Measurements from ENCODE around the gene EOLA1.
"Not testable (repeated sequence)": the region's sequence is repeated elsewhere in the genome, so short reads cannot be mapped to it uniquely, and the experiment has no call there.

The EOLA1 gene

DNA sequence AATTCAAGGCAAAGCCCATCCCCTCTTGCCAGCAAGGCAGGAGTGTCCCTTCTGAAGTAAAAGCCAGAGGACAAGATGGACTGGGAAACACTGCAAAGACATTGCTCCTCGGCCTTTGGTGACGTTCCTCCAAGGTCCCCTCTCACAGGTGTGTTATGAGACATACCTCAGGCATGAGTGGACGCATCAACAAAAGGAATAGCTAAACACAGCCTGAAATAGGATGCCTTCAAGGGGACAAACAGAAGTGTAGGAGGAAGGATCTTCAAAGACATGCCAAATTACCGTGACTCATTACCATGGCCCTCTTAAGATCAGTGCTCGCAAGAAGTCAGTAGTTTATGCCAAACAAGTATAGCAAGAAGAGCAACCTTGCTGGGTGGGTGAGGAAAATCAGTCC, 29.7 kb upstream of the EOLA1 start:
- intact Hi-C loops (cut with DNase I) = no loop called here
- DNase-seq = no peak

DNA sequence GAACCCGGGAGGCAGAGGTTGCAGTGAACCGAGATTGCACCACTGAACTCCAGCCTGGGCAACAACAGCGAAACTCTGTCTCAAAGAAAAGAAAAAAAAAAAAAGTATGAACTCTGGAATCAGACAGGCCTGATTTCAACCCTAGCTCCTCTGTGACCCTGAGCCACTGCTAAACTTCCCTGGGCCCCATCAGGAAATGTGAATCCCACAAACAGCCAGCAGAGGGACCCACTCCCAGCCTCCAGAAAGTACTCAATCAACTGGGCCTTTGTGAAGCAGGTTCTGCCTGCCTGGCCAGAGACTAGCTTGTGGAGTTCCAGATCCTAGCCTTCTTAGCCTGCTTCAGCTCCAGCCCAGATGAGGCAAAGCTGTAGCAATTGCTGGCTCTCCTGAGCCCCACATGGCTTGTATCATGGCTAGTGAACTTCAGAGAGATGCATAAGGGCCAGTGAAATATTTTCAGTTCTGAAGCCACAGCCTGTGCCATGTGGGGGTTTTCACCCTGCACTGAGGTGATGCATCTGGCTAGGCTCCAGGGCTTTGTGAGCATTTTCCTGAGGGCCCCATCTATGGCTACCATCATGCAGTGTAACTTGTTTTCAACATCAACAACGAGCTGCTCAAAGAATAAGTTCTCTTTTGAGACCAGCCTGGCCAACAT, 28.5 kb upstream of the EOLA1 start:
- DNase-seq = peak in 40 of 42 donors; percentile 21 to 82 (median 62)
- intact Hi-C loops (cut with DNase I) = no loop called here

DNA sequence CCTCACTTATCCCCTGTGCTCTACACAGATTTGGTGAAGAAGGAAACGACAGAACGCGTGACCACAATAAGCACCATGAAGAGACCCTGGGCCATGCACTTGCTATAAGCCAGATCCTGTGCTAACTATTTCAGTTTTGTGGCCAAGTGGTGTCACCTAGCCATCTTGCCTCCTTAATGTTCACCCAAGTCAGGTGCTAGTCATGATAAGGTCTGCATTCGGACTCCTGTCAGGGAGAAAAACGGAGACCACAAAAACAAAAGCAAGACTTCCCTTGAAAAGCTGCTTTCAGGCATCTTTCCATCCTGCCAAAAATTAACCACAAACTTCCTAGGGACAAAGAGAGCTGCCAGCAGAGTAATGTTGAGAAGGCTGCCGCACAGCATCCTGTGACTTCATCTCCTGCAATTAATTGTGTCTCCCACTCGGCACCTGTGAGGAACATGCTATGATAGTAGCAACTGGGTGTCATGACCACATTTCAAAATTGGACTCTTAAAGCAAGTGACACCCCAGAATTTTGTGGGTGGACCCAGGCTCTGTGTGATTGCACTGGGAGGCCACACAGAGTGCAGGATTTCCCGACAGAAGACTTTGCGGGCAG, 26.9 kb upstream of the EOLA1 start:
- intact Hi-C loops (cut with DNase I) = no loop called here
- no peak for DNase-seq

DNA sequence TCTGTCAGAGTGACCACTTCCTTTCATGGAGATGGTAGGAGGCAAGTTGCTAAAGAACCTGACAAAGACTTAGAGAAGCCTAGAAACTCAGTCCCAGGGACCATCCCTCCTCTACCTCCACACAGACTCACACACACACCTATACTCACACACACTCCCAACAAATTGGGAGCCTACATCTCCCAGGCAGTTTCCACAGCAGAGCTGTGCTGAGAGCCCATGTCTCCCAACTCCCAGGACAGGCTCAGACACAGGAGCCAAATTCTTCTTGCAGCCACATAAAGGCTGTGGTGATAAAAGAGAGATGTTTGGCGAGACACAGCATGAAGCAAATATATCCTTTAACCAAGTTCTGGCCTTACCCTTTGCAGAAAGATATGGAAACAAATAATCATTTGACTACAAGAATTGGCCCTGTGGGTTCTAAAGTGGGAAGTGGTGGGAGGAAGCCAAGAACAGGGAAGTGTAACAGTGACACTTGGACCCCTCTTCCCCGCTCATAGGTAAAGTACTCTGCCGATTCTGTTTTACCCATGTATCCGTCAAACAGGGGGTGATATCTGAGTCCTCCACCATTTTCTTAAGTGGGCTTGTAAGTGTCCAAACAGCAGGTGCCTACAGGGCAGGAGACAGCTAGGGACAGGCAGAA, 24.7 kb upstream of the EOLA1 start:
- intact Hi-C loops (cut with DNase I) = no loop called here
- DNase-seq = no peak

DNA sequence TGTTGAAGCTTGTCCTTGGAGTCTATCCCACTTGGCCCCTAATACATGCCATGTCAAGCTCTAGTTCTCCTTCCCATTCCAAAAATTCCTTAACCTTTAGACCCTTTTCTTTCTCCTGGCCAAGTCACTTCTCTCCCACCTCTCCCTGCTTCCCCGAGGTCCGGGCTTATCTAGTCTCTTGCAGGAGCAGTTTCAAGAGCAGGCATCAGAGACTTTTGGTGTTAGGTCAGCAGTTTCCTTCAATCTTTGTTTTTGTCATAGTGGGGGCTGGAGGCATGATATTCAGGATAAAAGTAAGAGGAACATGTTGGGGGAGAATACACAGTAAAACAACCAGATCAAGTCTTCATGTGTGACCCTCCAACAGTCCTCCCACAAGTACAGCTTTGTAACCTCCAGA, 24.2 kb upstream of the EOLA1 start:
- no peak for DNase-seq
- intact Hi-C loops (cut with DNase I) = no loop called here

DNA sequence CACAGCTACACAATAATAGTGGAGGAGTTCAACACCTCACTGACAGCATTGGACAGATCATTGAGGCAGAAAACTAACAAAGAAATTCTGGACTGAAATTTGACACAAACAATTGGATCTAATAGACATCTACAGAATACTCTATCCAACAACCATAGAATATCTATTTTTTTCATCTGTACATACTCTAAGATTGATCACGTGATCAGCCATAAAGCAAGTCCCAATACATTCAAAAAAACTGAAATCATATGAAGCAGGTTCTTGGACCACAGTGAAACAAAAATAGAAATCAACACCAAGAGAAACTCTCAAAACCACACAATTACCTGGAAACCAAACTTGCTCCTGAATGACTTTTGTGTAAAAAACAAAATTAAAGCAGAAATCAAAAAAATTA, 23.5 kb upstream of the EOLA1 start:
- intact Hi-C loops (cut with DNase I) = no loop called here

DNA sequence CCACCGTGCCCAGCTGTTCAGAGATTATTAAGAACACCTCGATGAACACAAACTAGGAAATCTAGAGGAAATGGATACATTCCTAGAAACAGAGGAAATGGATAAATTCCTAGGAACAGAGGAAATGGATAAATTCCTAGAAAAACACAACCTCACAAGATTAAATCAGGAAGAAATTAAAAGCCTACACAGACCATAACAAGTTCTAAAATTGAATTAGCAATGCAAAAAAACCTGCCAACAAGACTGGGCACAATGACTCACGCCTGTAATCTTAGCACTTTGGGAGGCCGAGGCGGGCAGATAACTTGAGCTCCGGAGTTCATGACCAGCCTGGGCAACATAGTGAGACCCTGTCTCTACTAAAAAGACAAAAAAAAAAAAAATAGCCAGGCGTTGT, 22.6 kb upstream of the EOLA1 start:
- intact Hi-C loops (cut with DNase I) = no loop called here
- no peak for DNase-seq

More for the DNA sequence above, 23.5 kb upstream of the EOLA1 start:
- no peak for DNase-seq

DNA sequence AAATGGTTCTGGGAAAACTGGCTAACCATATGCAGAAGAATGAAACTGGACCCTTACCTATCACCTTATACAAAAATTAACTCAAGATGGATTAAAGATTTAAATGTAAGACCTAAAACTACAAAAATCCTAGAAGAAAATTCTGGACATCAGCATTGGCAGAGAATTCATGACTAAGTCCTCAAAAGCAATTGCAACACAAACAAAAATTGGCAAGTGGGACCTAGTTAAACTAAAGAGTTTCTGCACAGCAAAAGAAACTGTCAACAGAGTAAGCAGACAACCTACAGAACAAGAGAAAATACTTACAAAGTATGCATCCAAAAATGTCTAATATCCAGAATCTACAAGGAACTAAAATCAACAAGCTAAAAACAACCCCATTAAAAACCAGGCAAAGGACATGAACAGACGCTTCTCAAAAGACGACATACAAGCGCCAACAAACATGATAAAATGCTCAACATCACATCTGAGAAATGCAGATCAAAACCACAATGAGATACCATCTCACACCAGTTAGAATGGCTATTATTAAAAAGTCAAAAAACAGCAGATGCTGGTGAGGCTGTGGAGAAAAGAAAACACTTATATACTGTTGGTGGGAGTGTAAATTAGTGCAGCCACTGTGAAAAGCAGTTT, 20.1 kb upstream of the EOLA1 start:
- DNase-seq; intact Hi-C loops (cut with DNase I): not testable (repeated sequence)

DNA sequence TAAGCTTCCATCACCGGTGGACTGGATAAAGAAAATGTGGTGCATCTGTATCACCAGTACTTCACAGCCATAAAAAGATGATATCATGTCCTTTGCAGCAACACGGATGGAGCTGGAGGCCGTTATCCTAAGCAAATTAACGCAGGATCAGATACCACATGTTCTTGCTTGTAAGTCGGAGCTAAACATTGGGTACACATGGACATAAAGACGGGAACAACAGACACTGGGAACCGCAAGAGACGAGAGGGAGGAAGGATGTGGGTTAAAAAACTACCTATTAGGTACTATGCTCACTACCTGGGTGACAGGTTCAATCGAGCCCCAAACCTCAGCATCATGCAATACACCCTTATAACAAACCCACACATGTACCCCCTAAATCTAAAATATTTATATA, 19.4 kb upstream of the EOLA1 start:
- no peak for DNase-seq
- intact Hi-C loops (cut with DNase I) = no loop called here

DNA sequence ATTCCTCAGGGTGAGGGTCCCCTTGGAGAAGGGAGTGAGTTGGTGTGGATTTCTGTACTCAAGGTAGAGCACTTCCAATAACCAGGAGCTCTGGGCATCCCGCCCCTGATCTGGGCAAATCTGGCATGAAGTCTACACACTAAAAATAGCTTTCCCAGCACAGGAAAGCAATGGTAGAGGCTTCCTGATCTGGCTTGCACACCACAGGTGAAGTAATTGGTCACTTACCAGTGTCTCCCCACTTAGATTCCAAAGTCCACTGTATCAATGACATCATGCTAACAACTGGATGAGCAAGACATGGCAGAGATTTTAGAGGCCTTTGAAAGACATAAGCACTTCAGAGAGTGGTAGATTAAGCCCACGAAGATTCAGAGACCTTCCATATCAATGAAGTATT, 17.9 kb upstream of the EOLA1 start:
- no peak for DNase-seq
- intact Hi-C loops (cut with DNase I) = no loop called here

DNA sequence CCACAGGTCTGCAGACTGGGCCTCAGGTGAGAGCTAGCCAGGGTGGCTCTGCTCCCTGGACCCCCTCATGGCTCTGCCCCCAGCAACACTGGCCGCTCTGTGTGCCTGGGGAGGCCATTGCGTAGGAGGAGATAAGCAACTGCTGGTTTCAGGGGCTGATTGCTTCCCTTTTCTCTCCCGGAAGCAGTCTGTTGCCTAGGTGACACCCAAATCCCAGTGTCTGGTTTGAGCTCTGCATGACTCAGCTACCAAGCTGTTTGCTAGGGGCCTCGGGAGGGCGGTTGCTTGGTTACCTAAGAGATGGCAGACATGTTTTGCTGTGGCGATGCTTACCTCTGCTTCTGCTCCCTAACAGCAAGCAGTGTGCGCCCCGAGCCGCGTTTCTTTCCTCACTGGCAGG, 15.4 kb upstream of the EOLA1 start:
- peak in 33 of 42 donors; percentile 17 to 78 (median 48) for DNase-seq
- intact Hi-C loops (cut with DNase I) = not testable (repeated sequence)

DNA sequence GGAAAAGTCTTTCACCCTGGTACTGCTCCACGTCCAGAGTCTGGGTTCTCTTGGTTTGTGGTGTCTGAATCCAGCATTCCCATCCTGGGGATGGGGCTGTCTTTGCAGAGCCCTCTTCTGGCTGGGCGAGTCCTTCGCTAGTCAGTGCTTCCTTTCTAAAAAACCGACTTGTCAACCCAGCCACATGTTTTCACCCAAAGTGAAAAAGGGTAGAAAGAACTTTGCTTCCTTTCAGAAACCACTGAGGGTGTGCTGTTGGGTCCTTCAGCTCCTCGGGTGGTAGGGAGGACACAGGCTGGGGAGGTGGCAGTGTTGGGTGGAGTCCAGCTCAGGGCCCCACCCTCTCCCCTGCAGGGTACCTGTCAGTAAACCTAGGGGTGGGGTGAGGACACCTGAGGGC, 14.9 kb upstream of the EOLA1 start:
- DNase-seq = peak in 1 of 42 donors; percentile 38
- intact Hi-C loops (cut with DNase I) = not testable (repeated sequence)

DNA sequence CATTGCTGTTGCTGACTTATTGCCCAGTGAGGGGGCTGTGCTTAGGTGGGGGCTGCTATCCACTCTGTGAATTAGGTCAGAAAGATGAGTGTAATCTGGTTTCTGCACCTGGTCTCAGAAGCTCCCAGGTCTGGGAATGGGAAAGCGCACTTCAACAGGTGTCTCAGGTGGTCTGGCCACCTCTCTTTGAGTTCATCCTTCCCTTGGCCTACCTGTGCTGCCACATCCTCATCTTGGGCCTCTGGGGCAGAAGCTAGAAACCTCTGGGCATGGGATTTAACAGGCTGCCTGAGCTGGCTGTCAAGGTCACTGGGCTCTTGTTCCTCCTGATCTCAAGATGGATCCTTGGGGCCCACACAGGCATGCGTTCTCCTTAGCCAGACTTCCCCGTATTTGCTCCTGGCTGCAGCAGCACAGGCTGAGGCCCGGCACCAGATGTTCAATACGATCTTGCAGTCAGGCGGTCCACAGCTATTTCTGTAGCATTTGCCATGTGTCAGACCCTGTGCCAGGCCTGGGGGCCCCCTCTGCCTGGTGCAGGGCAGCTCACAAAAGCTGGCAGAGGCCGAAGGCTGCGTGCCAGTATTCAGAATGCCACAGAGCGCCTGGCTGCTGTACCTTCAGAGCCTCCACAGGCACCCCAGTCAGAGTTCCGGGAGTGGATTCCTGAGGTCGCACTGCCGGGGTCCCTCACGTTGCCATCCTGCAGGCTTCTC, 14.3 kb upstream of the EOLA1 start:
- intact Hi-C loops (cut with DNase I) = not testable (repeated sequence)

DNA sequence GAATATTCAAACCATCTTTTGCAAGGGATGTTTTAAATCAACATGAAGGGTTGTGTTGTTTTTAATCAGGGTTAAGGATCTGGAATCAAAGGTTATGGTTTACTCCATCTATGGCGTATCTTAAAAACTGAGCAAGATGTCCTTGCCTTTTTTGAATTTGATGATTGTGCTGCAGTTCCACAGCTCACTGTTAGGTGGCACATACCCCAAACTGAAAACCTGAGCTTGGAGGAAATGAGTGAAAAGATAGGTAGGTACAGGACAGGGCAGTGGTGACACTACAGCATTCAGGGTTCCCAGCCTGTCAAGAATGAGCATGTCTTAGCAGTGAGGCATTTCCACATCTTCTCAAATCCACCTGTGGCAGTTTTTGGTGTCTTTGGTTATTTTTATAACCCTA, 13.1 kb upstream of the EOLA1 start:
- peak in 8 of 42 donors; percentile 7 to 55 (median 30) for DNase-seq
- intact Hi-C loops (cut with DNase I) = no loop called here

More for the DNA sequence above, 14.3 kb upstream of the EOLA1 start:
- not testable (repeated sequence) for DNase-seq

DNA sequence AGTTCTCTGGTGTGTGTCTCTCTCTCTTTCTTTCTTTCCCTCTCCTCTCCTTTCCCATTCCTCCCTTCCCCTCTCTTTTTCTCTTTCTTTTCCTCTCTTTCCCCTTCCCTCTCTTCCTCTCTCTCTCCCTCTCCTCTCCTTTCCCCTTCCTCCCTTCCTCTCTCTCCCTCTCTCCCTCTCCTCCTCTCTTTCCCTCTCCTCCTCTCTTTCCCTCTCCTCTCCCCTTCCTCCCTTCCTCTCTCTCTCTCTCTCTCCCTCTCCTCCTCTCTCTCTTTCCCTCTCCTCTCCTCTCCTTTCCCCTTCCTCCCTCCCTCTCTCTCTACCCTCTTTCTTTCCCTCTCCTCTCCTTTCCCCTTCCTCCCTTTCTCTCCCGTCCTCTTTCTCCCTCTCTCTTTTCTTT, 12.4 kb upstream of the EOLA1 start:
- intact Hi-C loops (cut with DNase I) = no loop called here
- no peak for DNase-seq

DNA sequence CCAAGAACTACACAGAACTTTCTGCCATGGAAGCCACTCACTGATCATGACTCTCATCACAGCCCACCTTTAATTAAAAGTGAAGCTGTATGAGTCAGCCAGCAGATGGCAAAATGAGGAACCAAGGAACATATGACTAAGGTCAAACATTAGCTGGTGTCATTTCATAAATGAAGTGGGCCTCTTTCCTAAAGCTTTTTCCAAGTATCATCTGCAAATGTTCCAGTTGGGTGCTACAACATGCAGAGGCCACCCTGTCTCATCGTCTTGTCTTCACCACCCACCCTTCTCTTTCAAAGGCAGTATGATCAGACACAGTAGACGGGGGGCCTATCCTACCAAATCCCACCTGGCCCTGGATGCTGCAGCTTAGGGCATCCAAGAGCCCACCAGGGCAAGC, 9.2 kb upstream of the EOLA1 start:
- intact Hi-C loops (cut with DNase I) = no loop called here
- DNase-seq = peak in 3 of 42 donors; percentile 9 to 23 (median 20)

DNA sequence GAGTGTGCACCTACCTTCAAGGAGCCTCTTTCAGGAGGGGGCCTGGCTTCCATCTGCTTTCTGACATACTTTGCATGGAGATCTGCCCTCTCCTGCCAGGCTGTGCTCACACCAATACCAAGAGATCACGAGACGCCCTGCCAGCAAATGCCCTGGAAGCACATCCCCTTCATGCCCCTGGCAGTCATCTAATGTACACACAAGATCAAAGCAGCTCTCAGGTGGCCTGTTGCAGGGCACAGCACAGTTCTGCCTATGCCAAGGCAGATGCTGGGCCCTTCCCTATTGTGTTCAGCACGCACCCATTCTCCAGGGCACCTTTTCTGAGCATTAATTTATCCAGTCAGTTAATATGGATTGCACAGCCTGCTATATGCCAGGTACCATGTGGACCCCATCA, 7.9 kb upstream of the EOLA1 start:
- DNase-seq; intact Hi-C loops (cut with DNase I): not testable (repeated sequence)

DNA sequence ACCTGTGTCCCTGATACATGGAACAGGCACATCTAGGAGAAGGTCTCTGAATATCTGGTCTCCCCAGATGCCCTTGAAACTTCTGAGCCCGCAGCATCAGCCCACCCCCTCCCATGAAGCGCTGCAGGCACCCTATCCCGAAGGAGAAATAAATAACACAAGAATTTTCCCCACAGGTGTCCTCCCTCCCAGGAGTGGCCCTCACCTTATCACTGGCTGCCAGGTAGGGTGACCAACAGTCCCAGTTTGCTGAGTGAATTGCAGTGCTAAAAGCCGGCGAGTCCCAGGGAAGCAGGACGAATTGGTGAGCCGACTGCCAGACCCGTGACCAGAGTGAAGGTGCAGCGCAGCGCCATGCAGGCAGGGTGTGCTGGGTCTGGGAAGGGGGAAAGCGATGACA, 6.8 kb upstream of the EOLA1 start:
- intact Hi-C loops (cut with DNase I); DNase-seq: not testable (repeated sequence)

DNA sequence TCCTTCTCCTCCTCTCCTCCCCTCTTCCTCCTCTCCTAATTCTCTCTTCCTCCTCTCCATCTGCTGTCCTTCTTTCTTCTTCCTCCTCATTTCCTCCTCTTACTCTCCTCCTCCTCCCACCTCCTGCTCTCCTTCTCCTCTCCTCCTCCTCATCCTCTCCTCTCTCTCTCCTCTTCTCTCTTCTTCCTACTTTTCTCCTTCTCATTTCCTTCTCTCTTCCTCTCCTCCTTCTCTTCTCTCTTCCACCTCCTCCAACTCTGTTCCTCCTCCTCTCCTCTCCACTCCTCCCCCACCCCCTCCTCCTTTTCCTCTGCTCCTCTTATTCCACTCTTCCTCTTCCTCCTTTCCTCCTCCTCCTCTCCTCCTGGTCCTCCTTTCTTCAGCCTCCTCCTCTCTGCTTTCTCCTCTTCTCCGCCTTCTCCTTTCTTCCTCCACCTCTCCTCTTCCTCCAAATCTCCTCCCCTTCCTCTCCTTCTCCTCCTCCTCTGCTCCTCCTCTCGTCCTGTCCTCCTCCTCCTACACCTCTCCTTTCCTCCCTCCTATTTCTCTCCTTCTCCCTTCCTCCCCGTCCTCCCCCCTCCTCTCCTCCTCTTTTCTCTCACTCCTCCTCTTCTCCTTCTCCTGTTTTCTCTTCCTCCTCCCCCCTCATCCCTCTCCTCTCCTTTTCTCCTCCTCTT, 5.7 kb upstream of the EOLA1 start:
- intact Hi-C loops (cut with DNase I); DNase-seq: not testable (repeated sequence)
